NCI-H2107 treated with DMSO at 0.1 percent for 48 hours (cell line): ENCODE results near the gene PSMD2.
"Not testable (repeated sequence)": the region's sequence is repeated elsewhere in the genome, so short reads cannot be mapped to it uniquely, and the experiment has no call there.

Source experiments
- DNase-seq: peaks from one replicate; lab custom pipeline; 2025; ENCODE audit not compliant: unreplicated experiment; lab: John Stamatoyannopoulos, UW

PSMD2 gene

GRCh38 chr3:184337981-184338380 is 38.9 kb downstream of the PSMD2 start:
- DNase-seq = no peak

- peak; percentile 88 for DNase-seq
Observed at GRCh38 chr3:184338511-184338945, 39.5 kb downstream of the PSMD2 start.

DNA sequence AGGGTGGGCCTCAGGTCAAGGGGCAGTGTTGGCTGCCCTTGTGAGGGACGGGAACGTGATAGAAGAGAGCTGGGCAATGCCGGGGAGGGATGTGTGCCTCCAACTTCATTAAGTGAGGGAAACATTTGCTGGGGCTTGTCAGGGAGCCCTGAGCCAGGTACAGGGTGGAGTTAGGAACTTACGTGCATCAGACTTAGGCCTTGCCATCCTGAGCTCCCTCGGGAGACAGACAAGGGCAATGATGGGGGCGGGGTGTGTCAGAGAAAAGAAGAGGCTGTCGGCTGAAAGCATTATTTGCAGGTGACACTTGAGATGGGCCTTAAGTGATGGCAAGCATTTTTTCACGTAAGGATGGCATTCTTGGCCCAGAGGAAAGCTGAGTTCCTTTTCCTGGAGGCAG is 40.0 kb downstream of the PSMD2 start:
- DNase-seq = peak; percentile 83

DNA sequence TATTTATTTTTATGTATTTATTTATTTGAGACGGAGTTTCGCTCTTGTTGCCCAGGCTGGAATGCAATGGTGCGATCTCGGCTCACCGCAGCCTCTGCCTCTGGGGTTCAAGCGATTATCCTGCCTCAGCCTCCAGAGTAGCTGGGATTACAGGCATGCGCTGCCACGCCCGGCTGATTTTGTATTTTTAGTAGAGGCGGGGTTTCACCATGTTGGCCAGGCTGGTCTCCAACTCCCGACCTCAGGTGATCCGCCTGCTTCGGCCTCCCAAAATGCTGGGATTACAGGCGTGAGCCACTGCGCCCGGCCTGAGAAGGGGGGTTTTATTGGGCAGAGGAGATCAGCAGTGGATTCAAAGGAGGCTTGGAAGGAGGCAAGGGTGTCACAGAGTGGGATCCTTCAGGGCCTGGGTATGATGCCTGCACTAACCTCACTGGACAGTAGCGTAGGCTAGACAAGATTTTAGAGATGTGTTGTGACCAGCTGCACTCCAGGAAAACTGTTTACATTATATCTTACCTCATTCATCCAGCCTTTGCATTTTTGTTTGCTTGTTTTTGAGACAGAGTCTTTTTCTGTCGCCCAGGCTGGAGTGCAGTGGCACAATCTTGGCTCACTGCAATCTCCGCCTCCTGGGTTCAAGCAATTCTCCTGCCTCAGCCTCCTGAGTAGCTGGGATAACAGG is 40.6 kb downstream of the PSMD2 start:
- DNase-seq = not testable (repeated sequence)

- DNase-seq = peak; percentile 81
Observed at GRCh38 chr3:184341925-184342324, 42.9 kb downstream of the PSMD2 start.

DNA sequence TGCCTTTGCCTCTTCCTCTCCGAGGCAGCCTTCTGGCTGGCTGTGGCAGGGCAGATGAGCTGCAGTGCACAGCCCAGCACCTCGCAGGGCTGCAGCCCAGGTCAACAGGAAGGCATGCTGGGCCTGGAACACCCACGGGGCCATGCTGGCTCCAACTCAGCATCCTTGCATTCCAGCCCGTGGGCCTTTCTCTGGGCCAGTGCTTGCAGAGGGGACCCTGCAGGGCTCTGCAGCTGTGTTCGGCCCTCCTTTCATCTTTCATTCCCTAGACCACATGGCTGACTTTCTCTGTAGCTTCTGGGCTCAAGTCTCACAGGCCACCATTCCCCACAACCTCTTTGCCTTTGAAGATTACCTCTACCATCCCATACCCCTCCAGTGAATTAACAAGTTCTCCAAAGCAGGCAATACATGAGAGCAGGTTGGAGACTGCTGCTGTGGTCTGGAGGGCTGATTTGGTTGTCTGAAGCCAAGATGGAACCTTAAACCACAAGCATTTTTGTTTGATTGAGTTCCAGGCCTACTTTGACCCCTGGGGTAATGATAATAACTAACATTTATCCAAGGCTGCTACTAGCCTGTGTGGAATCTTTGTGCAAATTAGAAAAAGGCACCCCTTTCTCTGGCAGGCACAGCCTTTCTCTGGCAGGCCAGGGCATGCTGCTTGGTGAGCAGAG is 44.3 kb downstream of the PSMD2 start:
- no peak for DNase-seq

DNA sequence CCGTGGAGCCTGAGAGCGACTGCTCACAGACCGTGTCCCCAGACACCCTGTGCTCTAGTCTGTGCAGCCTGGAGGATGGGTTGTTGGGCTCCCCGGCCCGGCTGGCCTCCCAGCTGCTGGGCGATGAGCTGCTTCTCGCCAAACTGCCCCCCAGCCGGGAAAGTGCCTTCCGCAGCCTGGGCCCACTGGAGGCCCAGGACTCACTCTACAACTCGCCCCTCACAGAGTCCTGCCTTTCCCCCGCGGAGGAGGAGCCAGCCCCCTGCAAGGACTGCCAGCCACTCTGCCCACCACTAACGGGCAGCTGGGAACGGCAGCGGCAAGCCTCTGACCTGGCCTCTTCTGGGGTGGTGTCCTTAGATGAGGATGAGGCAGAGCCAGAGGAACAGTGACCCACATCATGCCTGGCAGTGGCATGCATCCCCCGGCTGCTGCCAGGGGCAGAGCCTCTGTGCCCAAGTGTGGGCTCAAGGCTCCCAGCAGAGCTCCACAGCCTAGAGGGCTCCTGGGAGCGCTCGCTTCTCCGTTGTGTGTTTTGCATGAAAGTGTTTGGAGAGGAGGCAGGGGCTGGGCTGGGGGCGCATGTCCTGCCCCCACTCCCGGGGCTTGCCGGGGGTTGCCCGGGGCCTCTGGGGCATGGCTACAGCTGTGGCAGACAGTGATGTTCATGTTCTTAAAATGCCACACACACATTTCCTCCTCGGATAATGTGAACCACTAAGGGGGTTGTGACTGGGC is 45.7 kb downstream of the PSMD2 start:
- DNase-seq = no peak

- DNase-seq = peak; percentile 94
Observed at GRCh38 chr3:184345317-184346144, 46.5 kb downstream of the PSMD2 start.

DNA sequence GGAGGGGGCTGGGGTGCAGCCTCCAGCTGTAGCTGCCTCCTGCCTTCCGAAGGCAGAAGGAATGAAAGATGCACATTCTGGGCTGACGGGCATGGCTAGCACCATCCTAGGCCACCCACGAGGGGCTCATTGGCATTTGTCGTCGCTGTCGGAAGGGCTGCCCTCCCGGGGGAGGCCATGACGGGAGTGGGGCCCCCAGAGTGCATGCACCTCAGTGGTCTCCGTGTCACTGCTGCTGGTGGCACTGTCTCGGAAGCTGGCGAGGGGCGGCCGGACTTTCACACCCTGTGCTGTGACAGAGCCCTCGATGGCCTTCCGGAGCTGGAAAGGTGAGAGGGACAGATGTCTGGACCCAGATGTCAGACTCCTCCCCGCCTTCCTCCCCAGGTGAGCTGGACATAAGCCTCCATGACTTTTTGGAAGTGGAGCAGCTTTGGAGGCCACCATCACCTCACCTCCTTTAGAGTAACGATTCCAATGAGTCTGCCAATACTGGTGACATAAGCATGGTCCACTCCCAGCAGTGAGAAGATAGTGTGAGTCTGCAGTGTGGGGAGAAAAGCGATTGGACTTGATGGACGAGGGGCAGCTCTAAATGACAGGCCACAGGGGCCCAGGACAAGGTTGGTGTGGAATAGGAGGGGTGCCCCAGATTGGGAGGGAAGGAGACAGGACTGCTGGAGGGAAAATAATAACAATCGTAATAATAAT is 47.6 kb downstream of the PSMD2 start:
- DNase-seq = no peak

DNA sequence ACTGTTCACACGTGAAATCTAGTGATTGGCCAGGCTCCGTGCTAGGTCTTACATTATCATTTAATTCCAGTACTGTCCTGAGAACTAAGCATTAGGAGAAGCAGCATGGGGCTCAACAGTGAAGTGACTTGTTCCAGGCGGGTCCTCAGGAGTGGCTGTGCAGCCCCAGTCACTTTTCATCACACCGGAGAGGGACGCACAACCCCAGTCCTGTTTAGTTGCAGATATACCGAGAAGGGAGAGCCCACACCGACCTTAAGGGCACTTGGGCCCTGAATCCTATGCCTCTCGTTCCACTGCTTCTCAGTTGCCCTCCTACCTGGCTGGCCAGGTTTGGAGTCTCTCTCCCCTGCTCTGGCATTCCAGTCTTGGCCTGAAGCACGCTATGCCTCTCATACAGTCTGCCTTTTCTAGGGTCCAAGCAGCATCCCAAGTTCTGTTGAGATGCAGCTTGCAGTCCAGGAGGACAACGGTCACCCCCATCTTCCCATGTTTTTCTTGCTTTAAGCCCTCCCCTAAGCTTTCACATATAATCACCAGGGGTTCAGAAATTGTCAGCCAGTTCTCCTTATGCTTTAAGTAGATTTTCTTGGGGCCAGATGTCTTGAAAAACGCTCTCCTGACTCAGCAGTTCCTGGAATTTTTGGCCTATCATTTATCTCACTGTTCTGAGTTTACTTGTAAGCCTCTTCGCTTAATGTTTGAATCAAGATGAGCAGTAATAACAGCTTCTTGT is 48.4 kb downstream of the PSMD2 start:
- no peak for DNase-seq

DNA sequence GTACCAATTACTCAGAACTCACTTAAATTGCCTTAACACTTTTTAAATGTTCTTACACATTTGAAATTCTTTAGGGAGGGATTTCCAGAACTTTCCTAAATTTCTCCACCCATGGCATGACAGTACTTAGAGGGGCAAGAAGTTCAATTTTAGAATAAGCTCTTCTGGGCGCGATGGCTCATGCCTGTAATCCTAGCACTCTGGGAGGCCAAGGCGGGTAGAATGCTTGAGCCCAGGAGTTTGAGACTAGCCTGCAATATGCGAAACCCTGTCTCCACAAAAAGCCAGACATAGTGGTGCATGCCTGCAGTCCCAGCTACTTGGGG is 49.0 kb downstream of the PSMD2 start:
- no peak for DNase-seq

GRCh38 chr3:184349563-184350470 is 50.8 kb downstream of the PSMD2 start:
- DNase-seq = no peak

- no peak for DNase-seq
Observed at GRCh38 chr3:184350618-184351017, 51.6 kb downstream of the PSMD2 start.

DNA sequence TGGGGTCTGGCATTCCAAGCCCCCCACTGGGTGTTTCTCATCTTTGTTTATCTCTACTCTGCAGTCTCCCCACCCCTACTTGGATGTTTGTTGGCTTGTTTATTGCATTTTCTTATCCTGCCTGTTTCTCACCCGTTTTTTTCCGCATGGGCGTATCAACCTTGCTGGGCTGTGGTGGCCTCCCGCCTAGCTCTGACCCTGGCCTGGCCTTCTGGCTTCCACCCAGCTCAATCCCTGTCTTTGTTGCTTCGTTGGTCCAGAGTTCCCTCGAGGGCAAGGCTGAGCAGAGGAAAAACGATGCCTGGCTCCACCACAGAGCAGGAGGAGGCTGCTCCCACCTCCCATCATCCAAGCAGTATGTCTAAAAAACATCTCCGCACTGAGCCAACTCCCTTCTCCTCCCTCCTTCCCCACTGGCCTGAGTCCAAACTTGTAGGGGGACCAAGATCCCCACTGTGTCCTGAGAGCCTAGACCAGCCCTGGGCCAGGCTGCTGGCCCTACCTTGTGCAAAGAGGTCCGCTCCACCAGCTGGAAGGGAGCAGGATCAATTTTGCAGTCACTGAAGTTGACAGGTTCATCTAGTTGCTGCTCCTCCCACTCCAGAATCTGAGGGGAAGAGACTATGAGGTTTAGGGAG is 52.6 kb downstream of the PSMD2 start:
- DNase-seq = no peak

GRCh38 chr3:184352149-184352785 is 53.2 kb downstream of the PSMD2 start:
- no peak for DNase-seq

DNA sequence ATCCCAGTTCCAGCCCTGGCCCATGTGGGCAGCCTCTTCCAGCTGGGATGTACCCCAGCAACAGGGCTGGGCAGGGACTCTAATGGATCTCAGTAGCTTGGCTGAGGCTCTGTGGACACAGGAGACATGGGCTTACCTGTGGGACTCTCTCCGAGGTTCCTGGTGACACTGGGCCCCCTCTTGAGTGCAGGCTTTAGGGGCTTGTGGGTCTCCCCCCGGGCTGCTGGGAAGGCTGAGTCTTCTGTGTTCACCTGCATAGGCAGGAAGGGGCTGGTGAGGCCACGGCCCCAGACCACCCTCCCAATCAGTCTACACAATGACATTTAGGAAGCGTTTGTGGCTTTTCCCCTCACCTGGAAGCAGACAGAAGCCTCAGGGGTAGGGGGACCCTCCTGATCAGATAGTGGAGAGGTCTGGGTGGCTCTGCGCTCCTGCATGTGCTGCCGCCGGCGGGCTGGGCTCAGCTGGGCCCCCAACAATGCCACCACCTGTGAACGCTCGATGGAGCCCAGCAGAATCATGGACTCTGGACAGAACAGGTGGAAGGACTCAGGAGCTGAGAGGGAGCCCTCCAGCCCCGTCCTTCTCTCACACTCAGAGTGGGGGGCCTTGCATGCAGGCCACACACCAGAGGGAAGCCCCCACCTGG is 54.0 kb downstream of the PSMD2 start:
- no peak for DNase-seq

GRCh38 chr3:184353546-184353941 is 54.5 kb downstream of the PSMD2 start:
- DNase-seq = no peak
